Measurements from ENCODE around the gene PTPRH. TPM values are rescaled to one million over a fixed set of nuclear protein-coding genes. Genes with fewer than 3 reads are reported as not detected.
A peak's percentile ranks its signal among the peaks of the same experiment; 100 is the strongest.

PTPRH gene
- total RNA-seq, 1 experiment from 2014 or later: 2.3 TPM

DNA sequence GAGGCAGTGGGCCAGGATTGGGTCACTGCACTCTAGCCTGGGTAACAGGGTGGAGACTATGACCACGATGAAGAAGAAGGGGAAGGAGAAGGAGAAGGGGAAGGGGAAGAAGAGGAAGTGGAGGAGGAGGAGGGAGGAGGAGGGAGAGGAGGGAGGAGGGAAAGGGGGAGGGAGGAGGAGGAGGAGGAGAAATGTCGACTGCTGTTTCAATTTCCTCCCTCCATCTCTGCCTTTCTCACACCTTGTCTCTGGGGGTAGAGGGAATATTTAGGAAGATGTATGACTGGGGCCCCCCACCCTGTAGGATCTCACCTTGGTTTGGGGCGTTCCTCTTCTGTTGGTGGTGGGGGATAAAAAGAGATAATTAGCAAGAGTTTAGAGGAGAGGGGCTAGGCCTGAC lies 64.1 kb downstream of the PTPRH start:
- no peaks in the 10 kb centered on the region for H3K9me3 ChIP-seq
- no peaks in the 10 kb centered on the region for H3K36me3 Mint-ChIP-seq (ENCODE audit: insufficient read depth, unreplicated experiment)
- CTCF ChIA-PET: no interaction called here
- POLR2A ChIA-PET: interaction anchor here (1.1 kb wide), 1 partner anchor 263 kb away, joined by 5 read pairs; the partner anchor contains the start of gene UBE2S
- peaks cover 6% of the 10 kb centered on the region for H3K27me3 Mint-ChIP-seq (ENCODE audit: insufficient read depth, unreplicated experiment)
- peaks cover 12% of the 10 kb centered on the region; the same call in 1 of the 2 replicates for H3K4me1 ChIP-seq
- intact Hi-C loops (cut with micrococcal nuclease; ENCODE audit: unreplicated experiment): no loop called here
- H3K4me3 ChIP-seq (ENCODE audit: low read depth, low read length): no peak overlapping the region
- peaks cover 16% of the 10 kb centered on the region for H3K4me1 Mint-ChIP-seq (ENCODE audit: low read depth, unreplicated experiment)
- peak overlapping the region; percentile 7 for H3K4me3 Mint-ChIP-seq (ENCODE audit: unreplicated experiment)
- H3K27ac Mint-ChIP-seq (ENCODE audit: unreplicated experiment): no peak overlapping the region
- H3K27me3 ChIP-seq (replicated peaks; ENCODE audit: control insufficient read depth, insufficient read depth, low read length): no peaks in the 10 kb centered on the region
- no TSS peak for BruUV-seq (replicated peaks)
- TF ChIP-seq, protein P1, sequence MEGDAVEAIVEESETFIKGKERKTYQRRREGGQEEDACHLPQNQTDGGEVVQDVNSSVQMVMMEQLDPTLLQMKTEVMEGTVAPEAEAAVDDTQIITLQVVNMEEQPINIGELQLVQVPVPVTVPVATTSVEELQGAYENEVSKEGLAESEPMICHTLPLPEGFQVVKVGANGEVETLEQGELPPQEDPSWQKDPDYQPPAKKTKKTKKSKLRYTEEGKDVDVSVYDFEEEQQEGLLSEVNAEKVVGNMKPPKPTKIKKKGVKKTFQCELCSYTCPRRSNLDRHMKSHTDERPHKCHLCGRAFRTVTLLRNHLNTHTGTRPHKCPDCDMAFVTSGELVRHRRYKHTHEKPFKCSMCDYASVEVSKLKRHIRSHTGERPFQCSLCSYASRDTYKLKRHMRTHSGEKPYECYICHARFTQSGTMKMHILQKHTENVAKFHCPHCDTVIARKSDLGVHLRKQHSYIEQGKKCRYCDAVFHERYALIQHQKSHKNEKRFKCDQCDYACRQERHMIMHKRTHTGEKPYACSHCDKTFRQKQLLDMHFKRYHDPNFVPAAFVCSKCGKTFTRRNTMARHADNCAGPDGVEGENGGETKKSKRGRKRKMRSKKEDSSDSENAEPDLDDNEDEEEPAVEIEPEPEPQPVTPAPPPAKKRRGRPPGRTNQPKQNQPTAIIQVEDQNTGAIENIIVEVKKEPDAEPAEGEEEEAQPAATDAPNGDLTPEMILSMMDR (IDR thresholded peaks at IDR 0.05; ENCODE audit: insufficient read depth in 1 of 2, low read depth in 1 of 2, low read length in 1 of 2, severe bottlenecking in 1 of 2, unreplicated experiment in 1 of 2): no peak
- H3K36me3 ChIP-seq (ENCODE audit: control insufficient read depth, insufficient read depth, low read length): no peaks in the 10 kb centered on the region
- no peaks in the 10 kb centered on the region for H3K9me3 Mint-ChIP-seq (ENCODE audit: unreplicated experiment)
- no peak for DNase-seq

DNA sequence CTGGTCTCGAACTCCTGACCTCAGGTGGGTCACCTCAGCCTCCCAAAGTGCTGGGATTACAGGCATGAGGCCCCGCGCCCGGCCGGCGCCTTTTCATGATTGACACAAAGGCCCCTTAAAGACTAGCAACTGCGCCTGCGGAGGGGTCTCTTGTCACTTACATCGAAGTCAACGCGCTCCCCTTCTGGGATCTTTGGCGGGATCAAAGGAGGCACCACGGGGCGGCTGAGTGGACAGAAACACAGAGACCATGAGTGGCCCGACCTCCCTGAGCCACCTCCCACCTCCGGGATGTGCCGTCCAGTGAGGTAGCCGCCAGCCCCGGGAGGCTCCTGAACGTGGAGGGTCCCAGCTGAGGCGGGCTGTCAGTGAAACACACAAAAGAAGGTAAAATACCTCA lies 67.6 kb downstream of the PTPRH start:
- Histone ChIP-seq H3K27me3 (replicated peaks; ENCODE audit: control insufficient read depth, insufficient read depth, low read length) (no peaks in the 10 kb centered on the region), H3K36me3 (ENCODE audit: control insufficient read depth, insufficient read depth, low read length) (no peaks in the 10 kb centered on the region), H3K4me1 (no peaks in the 10 kb centered on the region), H3K4me3 (ENCODE audit: low read depth, low read length) (no peak overlapping the region), H3K9me3 (no peaks in the 10 kb centered on the region)
- ChIA-PET POLR2A (interaction anchor here (0.5 to 1.4 kb wide), 2 partner anchors 87 to 198 kb away, joined by 3 to 8 read pairs; partner anchors contain the start of genes KMT5C and TMEM86B), CTCF (interaction anchor here (0.6 to 2.2 kb wide), 20 partner anchors 14 to 498 kb away, joined by 3 to 38 read pairs (median 4); partner anchors contain the start of genes DNAAF3, KMT5C, PPP1R12C and PPP6R1)
- DNase-seq: no peak
- Mint-ChIP-seq H3K36me3 (ENCODE audit: insufficient read depth, unreplicated experiment) (no peaks in the 10 kb centered on the region), H3K27ac (ENCODE audit: unreplicated experiment) (no peak overlapping the region), H3K9me3 (ENCODE audit: unreplicated experiment) (no peaks in the 10 kb centered on the region), H3K4me1 (ENCODE audit: low read depth, unreplicated experiment) (no peaks in the 10 kb centered on the region), H3K27me3 (ENCODE audit: insufficient read depth, unreplicated experiment) (peaks cover 4% of the 10 kb centered on the region), H3K4me3 (ENCODE audit: unreplicated experiment) (no peak overlapping the region)
- TF ChIP-seq, protein P1 (IDR thresholded peaks at IDR 0.05; ENCODE audit: insufficient read depth in 1 of 2, low read depth in 1 of 2, low read length in 1 of 2, severe bottlenecking in 1 of 2, unreplicated experiment in 1 of 2): no peak
- intact Hi-C loops (cut with micrococcal nuclease; ENCODE audit: unreplicated experiment): loop anchor here (1.0 to 2.0 kb wide), 4 partner anchors 19 to 489 kb away; partner anchors contain the start of gene DNAAF3
- BruUV-seq (replicated peaks): no TSS peak

- no TSS peak for BruUV-seq (replicated peaks)
- no peaks in the 10 kb centered on the region for H3K4me1 Mint-ChIP-seq (ENCODE audit: low read depth, unreplicated experiment)
- H3K4me1 ChIP-seq: 0 out of 2 replicates have a peak, but pooled peaks cover 3% of the 10 kb centered on the region
- no peaks in the 10 kb centered on the region for H3K27me3 ChIP-seq (replicated peaks; ENCODE audit: control insufficient read depth, insufficient read depth, low read length)
- intact Hi-C loops (cut with micrococcal nuclease; ENCODE audit: unreplicated experiment): no loop called here
- no peak overlapping the region for H3K4me3 ChIP-seq (ENCODE audit: low read depth, low read length)
- ChIA-PET POLR2A (no interaction called here), CTCF (no interaction called here)
- no peaks in the 10 kb centered on the region for H3K9me3 Mint-ChIP-seq (ENCODE audit: unreplicated experiment)
- no peak overlapping the region for H3K4me3 Mint-ChIP-seq (ENCODE audit: unreplicated experiment)
- TF ChIP-seq, protein P1 (IDR thresholded peaks at IDR 0.05; ENCODE audit: insufficient read depth in 1 of 2, low read depth in 1 of 2, low read length in 1 of 2, severe bottlenecking in 1 of 2, unreplicated experiment in 1 of 2): no peak
- DNase-seq: no peak
- no peaks in the 10 kb centered on the region for H3K36me3 Mint-ChIP-seq (ENCODE audit: insufficient read depth, unreplicated experiment)
- no peak overlapping the region for H3K27ac Mint-ChIP-seq (ENCODE audit: unreplicated experiment)
- H3K9me3 ChIP-seq: no peaks in the 10 kb centered on the region
- H3K36me3 ChIP-seq (ENCODE audit: control insufficient read depth, insufficient read depth, low read length): no peaks in the 10 kb centered on the region
- H3K27me3 Mint-ChIP-seq (ENCODE audit: insufficient read depth, unreplicated experiment): no peaks in the 10 kb centered on the region
These were observed 71.4 kb downstream of the PTPRH start for GRCh38 chr19:55137915-55138314.

All from Caco-2 (cell line).